Epithelial cell of esophagus (primary cell): ENCODE measurements around the gene DDI1.

Experiments
- DNase-seq: peaks from one replicate; pipeline ENCODE4 v3.0.0; 2010; ENCODE audit warnings: low read depth
- H3K4me3 ChIP-seq: 2 replicates; pipeline ENCODE4 v1.5.1; 2011; ENCODE audit warnings: mild to moderate bottlenecking, low read length, control low read depth
- CTCF ChIP-seq: IDR thresholded peaks from 2 replicates; pipeline ENCODE4 v1.5.1; 2011; ENCODE audit warnings: low read depth, mild to moderate bottlenecking, low read length, control low read depth, inconsistent platforms; ENCODE audit not compliant: insufficient read depth; ENCODE audit errors: missing control alignments

The DDI1 gene

GRCh38 chr11:104060004-104060794 is 23.8 kb downstream of the DDI1 start:
- peak; percentile 59 for DNase-seq
- no peak for TF ChIP-seq CTCF
- no peak overlapping the region for H3K4me3 ChIP-seq

- no peak for DNase-seq
- TF ChIP-seq CTCF = no peak
- no peak overlapping the region for H3K4me3 ChIP-seq
Measured at GRCh38 chr11:104060820-104061219, 24.4 kb downstream of the DDI1 start.

- TF ChIP-seq CTCF = no peak
- H3K4me3 ChIP-seq = no peak overlapping the region
- peak; percentile 14 for DNase-seq
Measured at GRCh38 chr11:104061853-104062521, 25.5 kb downstream of the DDI1 start.

- no peak overlapping the region for H3K4me3 ChIP-seq
- no peak for TF ChIP-seq CTCF
- no peak for DNase-seq
Measured at GRCh38 chr11:104064034-104064630, 27.7 kb downstream of the DDI1 start.

GRCh38 chr11:104067534-104067933 is 31.1 kb downstream of the DDI1 start:
- TF ChIP-seq CTCF = no peak
- no peak for DNase-seq
- no peak overlapping the region for H3K4me3 ChIP-seq

- DNase-seq = peak; percentile 87
- no peak overlapping the region for H3K4me3 ChIP-seq
- no peak for TF ChIP-seq CTCF
Measured at GRCh38 chr11:104073950-104074705, 37.7 kb downstream of the DDI1 start.
